Immature natural killer cell (primary cell): Measurements from ENCODE around the gene SRRM4. TPM values are rescaled to one million over a fixed set of nuclear protein-coding genes. Genes with fewer than 3 reads are reported as not detected.

ENCODE experiments used
- DNase-seq, 3 donors: peaks; one replicate each; pipeline ENCODE4 v3.0.0; 2022; ENCODE audit warnings: mixed read lengths in 1 of 3
- H3K27ac Mint-ChIP-seq, 6 donors: one replicate each; pipeline ENCODE4 v1.8.0; 2020; ENCODE audit warnings: mixed read lengths in 6 of 6, mild to moderate bottlenecking in 5 of 6, inconsistent platforms in 4 of 6, moderate library complexity in 3 of 6
- H3K27me3 Mint-ChIP-seq, 3 donors: one replicate each; pipeline ENCODE4 v1.8.0; 2020 to 2021; ENCODE audit warnings: low read depth in 3 of 3, mild to moderate bottlenecking in 3 of 3, mixed read lengths in 3 of 3, moderate library complexity in 3 of 3, inconsistent platforms in 1 of 3
- H3K36me3 Mint-ChIP-seq, 3 donors: one replicate each; pipeline ENCODE4 v1.8.0; 2020; ENCODE audit warnings: mixed read lengths in 3 of 3, inconsistent platforms in 2 of 3, mild to moderate bottlenecking in 2 of 3
- H3K4me1 Mint-ChIP-seq, 2 donors: one replicate each; pipeline ENCODE4 v1.8.0; 2020; ENCODE audit warnings: inconsistent platforms in 2 of 2, mild to moderate bottlenecking in 2 of 2, mixed read lengths in 2 of 2, moderate library complexity in 1 of 2
- H3K4me3 Mint-ChIP-seq, 5 donors: one replicate each; pipeline ENCODE4 v1.8.0; 2020; ENCODE audit warnings: mild to moderate bottlenecking in 5 of 5, mixed read lengths in 5 of 5, inconsistent platforms in 3 of 5, moderate library complexity in 3 of 5
- H3K9me3 Mint-ChIP-seq, 6 donors: one replicate each; pipeline ENCODE4 v1.8.0; 2020; ENCODE audit warnings: mild to moderate bottlenecking in 6 of 6, mixed read lengths in 6 of 6, inconsistent platforms in 4 of 6, moderate library complexity in 3 of 6
- polyA plus RNA-seq, 3 donors: library from polyadenylated mRNA; unstranded; fragments of 300-500 nt; fragmentation: Illumina TruSeq; gene quantifications; one replicate each; pipeline ENCODE4 v1.2.3, GENCODE V29; 2021

SRRM4 gene
- polyA plus RNA-seq, 3 donors from 2014 or later: not detected

DNA sequence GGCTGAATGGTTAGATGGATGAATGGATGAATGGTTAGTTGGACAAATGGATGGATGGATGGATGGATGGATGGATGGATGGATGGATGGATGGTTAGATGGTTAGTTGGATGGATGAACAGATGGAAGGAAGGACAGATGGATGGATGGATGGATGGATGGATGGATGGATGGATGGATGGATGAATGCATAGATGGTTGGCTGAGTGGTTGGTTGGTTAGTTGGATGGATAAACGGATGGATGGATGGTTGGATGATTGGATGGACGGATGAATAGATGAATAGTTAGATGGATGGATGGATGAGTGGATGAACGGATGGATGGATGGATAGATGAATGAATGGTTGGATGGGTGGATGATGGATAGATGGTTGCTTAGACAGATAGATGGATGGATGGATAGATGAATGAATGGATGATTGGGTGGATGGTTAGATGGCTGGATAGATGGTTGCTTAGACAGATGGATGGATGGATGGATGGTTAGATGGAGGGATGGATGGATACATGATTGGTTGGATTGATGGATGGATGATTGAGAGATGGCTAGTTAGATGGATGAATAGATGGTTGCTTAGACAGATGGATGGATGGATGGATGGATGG, 148.6 kb downstream of the SRRM4 start:
- no peaks in the 10 kb centered on the region for H3K4me1 Mint-ChIP-seq
- peaks cover 0 to 9% (median 1%) of the 10 kb centered on the region in 6 donors for H3K9me3 Mint-ChIP-seq
- H3K36me3 Mint-ChIP-seq: peaks cover 0 to 4% (median 0%) of the 10 kb centered on the region in 3 donors
- no peak for DNase-seq
- no peak overlapping the region for H3K27ac Mint-ChIP-seq
- no peak overlapping the region for H3K4me3 Mint-ChIP-seq
- peaks cover 0 to 2% (median 1%) of the 10 kb centered on the region in 3 donors for H3K27me3 Mint-ChIP-seq

DNA sequence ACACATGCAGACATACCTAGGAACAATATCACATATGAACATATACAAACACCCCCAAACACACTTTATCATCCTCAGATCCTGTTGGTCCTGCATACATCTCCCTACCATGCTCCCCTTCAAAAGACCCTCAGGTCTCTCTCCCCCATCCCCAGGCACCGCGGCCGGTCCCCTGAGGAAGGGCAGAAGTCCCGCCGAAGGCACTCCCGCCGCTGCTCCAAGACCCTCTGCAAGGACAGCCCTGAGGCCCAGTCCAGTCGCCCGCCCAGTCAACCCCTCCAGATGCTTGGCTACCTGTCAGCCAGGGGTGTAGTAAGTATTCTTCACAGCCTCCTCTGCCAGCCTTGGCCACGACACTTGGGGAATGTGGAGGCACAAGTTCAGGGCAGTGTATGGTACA, 149.2 kb downstream of the SRRM4 start:
- Mint-ChIP-seq H3K4me1 (no peaks in the 10 kb centered on the region), H3K27ac (no peak overlapping the region), H3K36me3 (peaks cover 0 to 4% (median 0%) of the 10 kb centered on the region in 3 donors), H3K9me3 (peaks cover 0 to 9% (median 1%) of the 10 kb centered on the region in 6 donors), H3K27me3 (peaks cover 0 to 2% (median 1%) of the 10 kb centered on the region in 3 donors), H3K4me3 (no peak overlapping the region)
- DNase-seq: no peak

DNA sequence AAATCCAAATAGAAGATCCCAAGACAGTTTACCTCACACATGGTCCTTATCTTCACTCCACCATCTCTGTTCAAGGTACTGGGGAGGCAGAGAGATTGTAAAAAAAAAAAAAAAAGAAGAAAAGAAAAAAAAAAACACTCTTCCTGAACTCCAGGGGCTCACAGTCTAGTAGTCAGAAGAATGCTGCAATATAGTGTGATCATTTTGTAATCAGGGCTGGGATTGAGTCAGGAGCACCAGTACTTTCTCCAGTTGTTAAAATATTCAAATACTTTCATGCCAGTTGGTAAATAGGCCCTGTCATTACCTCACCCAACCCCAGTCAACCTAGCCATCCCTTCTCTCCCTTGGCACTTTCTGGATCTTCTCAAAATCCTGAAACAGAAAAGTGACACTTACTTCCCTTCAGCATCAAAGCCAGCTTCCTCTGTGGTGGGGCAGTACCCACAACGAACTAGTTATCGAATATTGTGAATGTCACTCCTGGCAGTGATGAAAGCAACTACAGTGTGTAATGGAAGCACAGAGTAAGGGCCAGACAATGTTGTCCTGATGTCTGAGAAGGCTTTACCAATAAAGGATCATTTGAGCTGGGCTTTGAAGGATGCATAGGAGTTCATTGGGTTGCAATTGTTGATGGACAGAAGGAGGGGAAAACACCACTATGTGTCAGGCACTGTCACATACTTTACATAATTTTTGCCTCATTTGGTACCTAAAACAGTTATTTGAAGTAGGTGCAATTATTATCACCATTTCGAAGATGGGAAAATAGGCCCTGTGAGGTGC, 153.1 kb downstream of the SRRM4 start:
- Mint-ChIP-seq H3K27ac (no peak overlapping the region), H3K4me1 (no peaks in the 10 kb centered on the region), H3K27me3 (peaks cover 3 to 5% (median 5%) of the 10 kb centered on the region in 3 donors), H3K36me3 (peaks cover 0 to 4% (median 0%) of the 10 kb centered on the region in 3 donors), H3K9me3 (peaks cover 0 to 8% (median 1%) of the 10 kb centered on the region in 6 donors), H3K4me3 (no peak overlapping the region)
- DNase-seq: no peak

DNA sequence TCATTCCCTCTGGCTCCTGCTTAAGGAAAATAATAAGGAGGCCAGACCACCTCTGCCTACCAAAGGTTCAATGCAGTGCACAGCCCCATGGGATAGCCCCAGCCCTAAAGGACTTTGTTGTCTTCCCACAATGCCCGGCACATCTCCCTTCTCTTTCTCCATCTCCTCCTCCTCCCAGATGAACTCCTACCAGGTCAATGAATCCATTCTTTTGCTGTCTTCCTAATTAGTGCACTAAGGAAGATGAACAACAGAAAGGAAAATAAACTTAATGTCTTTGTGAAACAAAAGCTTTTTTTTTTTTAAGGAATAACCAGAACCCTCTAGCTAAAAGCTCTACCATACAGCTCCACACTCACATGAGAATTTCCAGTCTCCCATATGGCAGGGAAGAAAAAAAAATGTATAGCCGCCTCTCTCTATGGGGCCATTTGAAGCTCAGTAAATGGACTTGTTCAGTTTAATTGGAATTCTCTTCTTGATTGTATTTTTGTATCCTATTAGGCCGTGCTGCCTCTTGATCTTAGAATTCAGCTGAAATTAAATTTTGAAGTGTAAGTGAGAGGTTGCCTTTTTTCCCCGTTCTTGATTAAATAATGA, 155.6 kb downstream of the SRRM4 start:
- H3K4me1 Mint-ChIP-seq: no peaks in the 10 kb centered on the region
- no peaks in the 10 kb centered on the region for H3K9me3 Mint-ChIP-seq
- DNase-seq: no peak
- H3K27ac Mint-ChIP-seq: no peak overlapping the region
- H3K4me3 Mint-ChIP-seq: no peak overlapping the region
- H3K36me3 Mint-ChIP-seq: no peaks in the 10 kb centered on the region
- H3K27me3 Mint-ChIP-seq: peaks cover 5 to 6% (median 5%) of the 10 kb centered on the region in 3 donors

DNA sequence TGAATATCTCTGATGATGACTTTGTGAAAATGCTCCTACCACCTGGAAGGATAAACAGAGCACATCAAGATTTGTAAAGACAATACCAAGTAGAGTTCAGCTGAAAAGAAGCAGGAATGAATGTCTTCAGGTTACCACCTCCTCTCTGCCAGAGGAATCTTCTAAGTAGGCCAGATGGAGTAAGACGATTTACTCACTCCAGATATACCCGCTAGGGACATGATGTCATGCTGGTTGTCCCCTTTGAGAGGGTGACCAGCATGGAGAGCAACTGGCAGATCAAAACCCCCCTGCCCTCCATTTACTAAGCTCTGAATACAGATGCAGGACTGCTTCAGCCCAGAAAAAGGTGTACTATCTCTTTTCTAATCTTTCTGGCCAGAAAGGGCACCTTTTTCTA, 158.1 kb downstream of the SRRM4 start:
- no peak for DNase-seq
- no peaks in the 10 kb centered on the region for H3K9me3 Mint-ChIP-seq
- H3K27ac Mint-ChIP-seq: no peak overlapping the region
- no peaks in the 10 kb centered on the region for H3K4me1 Mint-ChIP-seq
- no peaks in the 10 kb centered on the region for H3K36me3 Mint-ChIP-seq
- H3K27me3 Mint-ChIP-seq: peaks cover 3 to 7% (median 6%) of the 10 kb centered on the region in 3 donors
- no peak overlapping the region for H3K4me3 Mint-ChIP-seq

DNA sequence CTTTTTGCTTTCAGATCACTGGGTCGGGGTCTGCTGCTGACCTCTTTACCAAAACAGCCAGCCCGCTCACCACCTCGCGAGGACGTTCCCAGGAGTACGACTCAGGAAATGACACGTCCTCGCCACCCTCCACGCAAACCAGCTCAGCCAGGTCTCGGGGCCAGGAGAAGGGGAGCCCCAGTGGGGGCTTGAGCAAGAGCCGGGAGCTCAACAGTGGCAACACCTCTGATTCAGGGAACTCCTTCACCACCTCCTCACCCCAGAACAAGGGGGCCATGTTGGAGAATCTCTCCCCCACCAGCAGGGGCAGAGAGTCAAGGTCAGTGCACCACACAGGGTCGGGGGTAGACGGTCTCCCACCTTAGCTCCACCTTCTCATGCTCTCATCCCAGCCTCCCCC, 164.0 kb downstream of the SRRM4 start:
- no peak overlapping the region for H3K4me3 Mint-ChIP-seq
- DNase-seq: no peak

DNA sequence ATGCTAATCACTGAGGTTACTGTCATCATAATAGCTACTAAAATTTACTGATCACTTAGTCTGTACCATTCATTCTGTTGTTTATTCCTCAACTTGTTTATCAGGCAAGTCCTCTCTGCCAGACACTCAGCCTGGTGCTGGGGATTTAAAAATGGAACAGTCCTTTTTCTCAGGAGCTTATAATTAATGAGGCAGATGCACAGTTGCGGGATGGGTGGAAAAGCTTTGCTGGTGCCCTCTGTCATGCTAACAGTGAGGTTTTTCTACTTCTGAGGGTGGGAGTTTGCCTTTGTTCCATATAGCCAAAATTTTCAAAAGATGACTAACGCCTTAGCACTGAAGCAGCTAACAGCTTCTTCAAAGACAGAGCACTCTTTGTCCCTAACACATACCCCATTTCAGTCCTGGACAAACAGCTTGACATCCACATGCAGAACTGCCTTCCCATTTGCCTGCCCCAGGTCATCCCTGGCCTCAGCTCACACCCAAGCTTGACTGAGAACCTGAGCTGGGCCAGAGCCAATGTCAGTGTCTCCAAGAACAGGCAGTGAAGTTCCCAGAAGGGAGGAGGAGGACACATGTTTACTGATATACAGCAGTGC, 166.6 kb downstream of the SRRM4 start:
- Mint-ChIP-seq H3K9me3 (peaks cover 0 to 4% (median 0%) of the 10 kb centered on the region in 6 donors), H3K4me1 (no peaks in the 10 kb centered on the region), H3K27me3 (peaks cover 2 to 13% (median 13%) of the 10 kb centered on the region in 3 donors), H3K4me3 (no peak overlapping the region), H3K27ac (no peak overlapping the region), H3K36me3 (no peaks in the 10 kb centered on the region)
- DNase-seq: no peak

More for the DNA sequence above, 164.0 kb downstream of the SRRM4 start:
- Mint-ChIP-seq H3K36me3 (no peaks in the 10 kb centered on the region), H3K27ac (no peak overlapping the region), H3K9me3 (peaks cover 0 to 4% (median 0%) of the 10 kb centered on the region in 6 donors), H3K4me1 (no peaks in the 10 kb centered on the region), H3K27me3 (peaks cover 2 to 13% (median 9%) of the 10 kb centered on the region in 3 donors)

DNA sequence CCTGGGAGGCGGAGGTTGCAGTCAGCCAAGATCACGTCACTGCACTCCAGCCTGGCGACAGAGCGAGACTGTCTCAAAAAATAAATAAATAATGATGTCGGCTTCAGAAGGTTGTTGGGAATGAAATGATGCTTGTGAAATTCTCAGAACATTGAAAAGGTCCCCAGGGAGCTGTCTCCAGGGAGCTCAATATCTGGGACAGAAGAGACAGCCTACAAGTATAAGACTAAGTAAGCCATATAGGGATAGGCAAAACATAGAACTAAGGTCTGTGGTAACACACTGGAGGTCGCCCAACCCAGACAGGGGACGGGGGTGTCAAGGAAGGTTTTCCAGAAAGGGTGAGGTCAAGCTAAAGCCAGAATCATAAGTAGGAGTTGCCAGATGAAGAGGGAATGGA, 167.9 kb downstream of the SRRM4 start:
- Mint-ChIP-seq H3K4me1 (no peaks in the 10 kb centered on the region), H3K4me3 (no peak overlapping the region), H3K9me3 (peaks cover 0 to 6% (median under 1%) of the 10 kb centered on the region in 6 donors), H3K27ac (no peak overlapping the region), H3K27me3 (peaks cover 4 to 15% (median 15%) of the 10 kb centered on the region in 3 donors), H3K36me3 (no peaks in the 10 kb centered on the region)
- DNase-seq: no peak

DNA sequence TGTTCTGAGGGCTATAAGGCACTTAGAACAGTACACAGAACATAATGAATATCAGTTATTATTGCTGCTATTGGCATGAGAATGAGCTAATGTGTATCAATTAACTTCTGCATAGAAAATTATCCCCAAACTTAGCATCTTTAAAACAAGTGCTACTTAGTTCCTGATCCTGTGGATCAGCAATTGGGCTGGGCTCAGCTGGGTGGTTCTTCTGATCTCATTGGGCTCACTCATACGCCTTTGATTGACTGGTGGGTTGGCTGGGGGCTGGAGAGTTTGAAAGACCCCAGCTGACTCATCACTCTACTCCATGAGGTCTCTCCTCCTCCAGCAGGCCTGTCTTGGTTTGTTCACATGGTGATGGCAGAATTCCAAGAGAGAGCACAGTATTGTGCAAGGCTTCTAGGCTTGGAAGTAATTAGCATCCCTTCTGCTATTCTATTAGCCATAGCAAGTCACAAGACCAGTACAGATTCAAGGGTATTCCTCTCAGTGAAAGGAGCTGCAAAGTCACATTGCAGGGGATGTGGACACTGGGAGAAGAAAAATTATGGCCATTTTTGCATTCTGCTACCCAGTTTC, 170.2 kb downstream of the SRRM4 start:
- no peaks in the 10 kb centered on the region for H3K36me3 Mint-ChIP-seq
- H3K4me3 Mint-ChIP-seq: no peak overlapping the region
- no peaks in the 10 kb centered on the region for H3K4me1 Mint-ChIP-seq
- peaks cover 8% of the 10 kb centered on the region in 3 donors for H3K27me3 Mint-ChIP-seq
- peaks cover 0 to 8% (median under 1%) of the 10 kb centered on the region in 6 donors for H3K9me3 Mint-ChIP-seq
- DNase-seq: no peak
- H3K27ac Mint-ChIP-seq: no peak overlapping the region

DNA sequence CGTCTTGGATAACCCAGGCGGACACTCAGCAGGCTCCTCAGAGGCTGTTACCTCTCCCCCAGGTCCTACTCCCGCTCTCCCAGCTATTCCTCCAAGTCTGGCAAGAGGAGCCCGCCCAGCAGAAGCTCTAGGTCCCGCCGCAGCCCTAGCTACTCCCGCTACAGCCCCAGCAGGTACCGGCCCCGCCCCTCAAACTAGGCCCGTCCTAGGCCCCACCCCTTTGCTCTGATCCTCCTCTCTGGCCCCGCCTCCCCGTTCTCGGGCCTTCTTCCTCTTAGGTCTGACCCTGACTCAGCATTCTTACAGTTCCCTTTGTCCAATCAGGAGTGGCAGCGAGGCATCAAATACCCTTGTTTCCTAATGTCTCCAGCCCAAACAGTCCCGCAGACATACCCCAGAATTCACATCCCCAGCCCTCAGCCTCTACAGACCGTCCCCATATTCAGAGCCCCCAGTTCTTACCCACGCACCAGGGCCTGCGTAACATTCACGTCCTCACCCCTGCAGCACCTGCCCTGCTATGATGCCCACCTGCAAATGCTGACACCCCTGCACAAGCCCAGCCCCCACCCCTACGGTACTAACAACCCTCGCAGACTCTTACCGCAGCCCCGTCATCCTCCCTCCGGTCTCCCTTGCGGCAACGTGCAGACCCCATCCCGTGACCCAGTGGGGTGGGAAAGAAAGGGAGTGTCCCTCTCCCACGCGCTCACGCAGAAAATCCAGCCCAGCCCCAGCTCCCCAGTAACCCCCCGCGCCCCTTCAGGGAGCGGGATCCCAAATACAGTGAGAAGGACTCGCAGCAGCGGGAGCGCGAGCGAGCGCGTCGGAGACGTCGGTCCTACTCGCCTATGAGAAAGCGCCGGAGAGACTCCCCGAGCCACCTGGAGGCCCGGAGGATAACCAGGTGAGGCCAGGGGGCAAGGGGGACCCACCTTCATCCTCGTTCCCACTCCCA, 172.4 kb downstream of the SRRM4 start:
- DNase-seq: no peak
- peak overlapping the region in 1 of 5 donors; percentile 47 for H3K4me3 Mint-ChIP-seq
- H3K36me3 Mint-ChIP-seq: no peaks in the 10 kb centered on the region

DNA sequence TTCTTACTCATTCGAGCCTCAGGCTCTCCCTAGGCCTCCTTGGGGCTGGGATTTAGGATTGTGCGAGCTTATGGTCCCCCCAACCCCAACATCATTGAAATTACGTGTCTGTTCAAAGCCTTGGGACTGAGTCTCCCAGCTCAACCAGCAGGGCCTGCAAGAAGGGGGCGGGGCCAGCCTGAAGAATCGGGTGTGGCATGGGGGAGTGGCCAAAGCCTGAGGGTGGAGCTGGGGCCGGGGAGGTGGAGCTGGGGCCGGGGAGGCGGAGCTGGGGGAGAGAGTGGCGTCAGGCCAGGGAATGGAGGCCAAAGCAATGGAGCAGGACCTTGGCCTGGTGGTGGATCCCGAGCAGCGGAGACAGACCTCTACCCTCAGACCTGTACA, 173.1 kb downstream of the SRRM4 start:
- peaks cover 5 to 8% (median 6%) of the 10 kb centered on the region in 3 donors for H3K27me3 Mint-ChIP-seq
- no peak for DNase-seq
- no peaks in the 10 kb centered on the region for H3K4me1 Mint-ChIP-seq
- H3K4me3 Mint-ChIP-seq: no peak overlapping the region
- H3K36me3 Mint-ChIP-seq: no peaks in the 10 kb centered on the region
- peaks cover 0 to 10% (median under 1%) of the 10 kb centered on the region in 6 donors for H3K9me3 Mint-ChIP-seq
- no peak overlapping the region for H3K27ac Mint-ChIP-seq

More for the DNA sequence above, 172.4 kb downstream of the SRRM4 start:
- peaks cover 5 to 8% (median 6%) of the 10 kb centered on the region in 3 donors for H3K27me3 Mint-ChIP-seq
- peaks cover 0 to 10% (median under 1%) of the 10 kb centered on the region in 6 donors for H3K9me3 Mint-ChIP-seq
- no peaks in the 10 kb centered on the region for H3K4me1 Mint-ChIP-seq
- H3K27ac Mint-ChIP-seq: no peak overlapping the region

DNA sequence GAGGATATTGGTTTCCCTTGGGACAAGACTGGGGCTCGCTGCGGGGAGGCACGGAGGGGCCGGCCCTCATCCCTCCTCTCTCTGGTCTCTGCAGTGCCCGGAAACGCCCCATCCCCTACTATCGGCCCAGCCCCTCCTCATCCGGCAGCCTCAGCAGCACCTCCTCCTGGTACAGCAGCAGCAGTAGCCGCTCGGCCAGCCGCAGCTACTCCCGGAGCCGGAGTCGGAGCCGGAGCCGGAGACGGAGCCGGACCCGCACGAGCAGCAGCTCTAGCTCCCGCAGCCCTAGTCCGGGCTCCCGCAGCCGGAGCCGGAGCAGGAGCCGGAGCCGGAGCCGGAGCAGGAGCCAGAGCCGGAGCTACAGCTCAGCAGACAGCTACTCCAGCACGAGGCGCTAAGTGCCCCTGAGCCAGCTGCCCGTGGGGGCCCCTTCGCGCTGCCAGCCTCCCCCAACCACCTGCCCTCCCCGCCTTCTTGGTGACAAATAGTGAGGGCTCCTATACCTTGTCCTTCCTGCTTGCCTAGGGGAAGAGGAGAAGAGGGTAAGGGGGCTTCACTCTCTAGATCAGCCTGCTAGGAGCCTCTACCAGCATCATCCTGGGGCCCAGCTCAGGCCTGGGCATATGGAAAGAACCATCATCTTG, 175.2 kb downstream of the SRRM4 start:
- Mint-ChIP-seq H3K9me3 (peaks cover 0 to 12% (median 0%) of the 10 kb centered on the region in 6 donors), H3K27me3 (peaks cover 5 to 8% (median 6%) of the 10 kb centered on the region in 3 donors), H3K36me3 (no peaks in the 10 kb centered on the region), H3K27ac (no peak overlapping the region), H3K4me1 (no peaks in the 10 kb centered on the region), H3K4me3 (no peak overlapping the region)
- no peak for DNase-seq
